ENCODE measurements around the gene CXCR3.

Gene CXCR3

GRCh38 chrX:71637253-71637618 is 18.9 kb upstream of the CXCR3 start:
- no peak for DNase-seq

GRCh38 chrX:71636438-71637252 is 18.3 kb upstream of the CXCR3 start:
- peak in 23 of 56 donors; percentile 0 to 57 (median 18) for DNase-seq

- no peak for DNase-seq
Measured at GRCh38 chrX:71634366-71634765, 16.1 kb upstream of the CXCR3 start.

- DNase-seq, result no peak
Measured at GRCh38 chrX:71632923-71633657, 14.8 kb upstream of the CXCR3 start.

GRCh38 chrX:71629467-71629866 is 11.2 kb upstream of the CXCR3 start:
- DNase-seq, result no peak

GRCh38 chrX:71627588-71628404 is 9.5 kb upstream of the CXCR3 start:
- no peak for DNase-seq

- DNase-seq, result no peak
Measured at GRCh38 chrX:71626576-71626975, 8.3 kb upstream of the CXCR3 start.

- DNase-seq, result no peak
Measured at GRCh38 chrX:71625471-71625870, 7.2 kb upstream of the CXCR3 start.

GRCh38 chrX:71623714-71624113 is 5.4 kb upstream of the CXCR3 start:
- DNase-seq, result no peak

GRCh38 chrX:71622576-71623450 is 4.5 kb upstream of the CXCR3 start:
- DNase-seq, result peak in 41 of 56 donors; percentile 1 to 68 (median 19)

- no peak for DNase-seq
Measured at GRCh38 chrX:71622032-71622575, 3.8 kb upstream of the CXCR3 start.

GRCh38 chrX:71621603-71622002 is 3.3 kb upstream of the CXCR3 start:
- no peak for DNase-seq

- DNase-seq, result no peak
Measured at GRCh38 chrX:71619986-71620385, 1.7 kb upstream of the CXCR3 start.

- DNase-seq, result peak in 13 of 56 donors; percentile 0 to 39 (median 14)
Measured at GRCh38 chrX:71619193-71619592, 882 bp upstream of the CXCR3 start.

- DNase-seq, result no peak
Measured at GRCh38 chrX:71618787-71619186, 476 bp upstream of the CXCR3 start.

- no peak for DNase-seq
Measured at GRCh38 chrX:71617742-71618141, 569 bp downstream of the CXCR3 start.

GRCh38 chrX:71616672-71617529 is 1.4 kb downstream of the CXCR3 start:
- no peak for DNase-seq

- no peak for DNase-seq
Measured at GRCh38 chrX:71615954-71616353, 2.4 kb downstream of the CXCR3 start.

- no peak for DNase-seq
Measured at GRCh38 chrX:71615056-71615455, 3.3 kb downstream of the CXCR3 start.

- DNase-seq, result no peak
Measured at GRCh38 chrX:71612256-71612655, 6.1 kb downstream of the CXCR3 start.

Measured in nucleus accumbens (tissue), 56 donors.